Activated CD8-positive, alpha-beta memory T cell treated with anti-CD3 and anti-CD28 coated beads for 4 hours (primary cell): ENCODE measurements around the gene SIRT7.

Experiments used
- DNase-seq, 2 donors: peaks; one replicate each; pipeline ENCODE4 v3.0.0-alpha.2; 2020; ENCODE audit warnings: low read depth in 2 of 2

Gene SIRT7

GRCh38 chr17:81917565-81918332 lies at the start of gene SIRT7:
Gene SIRT7 (minus strand): TSS chr17:81918176. CDS start chr17:81918131, 45 bp downstream.
- DNase-seq = peak; percentile 62 to 65

- DNase-seq = no peak
Measured at GRCh38 chr17:81967244-81967532, 49.2 kb upstream of the SIRT7 start.

GRCh38 chr17:81966343-81967243 lies 48.6 kb upstream of the SIRT7 start:
- DNase-seq = no peak

- DNase-seq = no peak
Measured at GRCh38 chr17:81964081-81964849, 46.3 kb upstream of the SIRT7 start.

- no peak for DNase-seq
Measured at GRCh38 chr17:81962499-81963441, 44.8 kb upstream of the SIRT7 start.

- no peak for DNase-seq
Measured at GRCh38 chr17:81961521-81962498, 43.8 kb upstream of the SIRT7 start.

GRCh38 chr17:81961087-81961511 lies 43.1 kb upstream of the SIRT7 start, which contains the start of gene NOTUM:
Gene NOTUM (minus strand): TSS chr17:81961187. CDS start chr17:81960909, 278 bp downstream.
- no peak for DNase-seq

- no peak for DNase-seq
Measured at GRCh38 chr17:81960130-81960958, 42.4 kb upstream of the SIRT7 start.

- DNase-seq = peak; percentile 59 to 61
Measured at GRCh38 chr17:81959362-81960129, 41.6 kb upstream of the SIRT7 start.

- DNase-seq = no peak
Measured at GRCh38 chr17:81958633-81959342, 40.8 kb upstream of the SIRT7 start.

GRCh38 chr17:81957691-81958432 lies 39.9 kb upstream of the SIRT7 start:
- DNase-seq = no peak

- DNase-seq = no peak
Measured at GRCh38 chr17:81956607-81957589, 38.9 kb upstream of the SIRT7 start.

- DNase-seq = no peak
Measured at GRCh38 chr17:81955756-81956544, 38.0 kb upstream of the SIRT7 start.

GRCh38 chr17:81955058-81955681 lies 37.2 kb upstream of the SIRT7 start:
- DNase-seq = no peak
